Measurements from ENCODE around the gene ATOH7.
"Not testable (repeated sequence)": the region's sequence is repeated elsewhere in the genome, so short reads cannot be mapped to it uniquely, and the experiment has no call there.

Gene ATOH7

GRCh38 chr10:68237173-68237572 is 5.3 kb upstream of the ATOH7 start:
- no peak for DNase-seq (ENCODE audit: low read depth in 2 of 2)

DNA sequence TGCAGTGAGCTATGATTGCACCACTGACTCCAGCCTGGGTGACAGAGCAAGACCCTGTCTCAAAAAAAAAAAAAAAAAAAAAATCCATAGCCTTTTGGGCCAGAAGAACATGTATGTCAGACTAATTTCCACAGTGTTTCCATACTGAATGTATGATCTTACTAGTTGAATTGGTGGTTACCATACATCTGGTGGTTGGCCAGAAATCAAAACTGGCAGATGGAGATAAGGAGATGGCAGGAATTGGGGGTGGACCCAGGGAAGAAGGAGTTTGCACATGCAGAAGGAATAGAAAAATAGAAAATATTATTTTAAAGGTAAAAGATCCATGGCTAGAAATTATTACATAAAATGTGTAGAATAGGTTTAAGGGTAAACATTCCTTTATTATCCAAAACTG is 3.7 kb upstream of the ATOH7 start:
- no peak for DNase-seq (ENCODE audit: low read depth in 2 of 2)

GRCh38 chr10:68235111-68235510 is 3.2 kb upstream of the ATOH7 start:
- no peak for DNase-seq (ENCODE audit: low read depth in 2 of 2)

DNA sequence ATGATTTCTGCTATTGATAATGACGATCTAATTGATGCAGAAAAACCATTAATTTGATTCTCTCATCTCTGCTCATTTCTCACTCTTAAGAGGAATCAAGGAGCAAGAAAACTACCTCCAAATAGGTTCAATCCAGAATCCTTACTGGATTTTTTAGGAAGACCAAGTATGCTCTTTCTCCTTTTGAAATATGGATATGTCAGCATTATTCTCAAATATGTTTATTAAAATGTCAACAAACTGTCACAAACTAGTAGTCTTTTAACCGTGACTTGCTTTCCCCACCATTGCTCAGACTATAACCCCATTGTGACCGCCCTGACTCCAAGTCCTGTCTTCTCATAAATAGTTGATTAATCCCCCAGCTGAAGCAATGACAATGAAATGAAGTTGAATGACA is 1.1 kb upstream of the ATOH7 start:
- no peak for DNase-seq (ENCODE audit: low read depth in 2 of 2)

DNA sequence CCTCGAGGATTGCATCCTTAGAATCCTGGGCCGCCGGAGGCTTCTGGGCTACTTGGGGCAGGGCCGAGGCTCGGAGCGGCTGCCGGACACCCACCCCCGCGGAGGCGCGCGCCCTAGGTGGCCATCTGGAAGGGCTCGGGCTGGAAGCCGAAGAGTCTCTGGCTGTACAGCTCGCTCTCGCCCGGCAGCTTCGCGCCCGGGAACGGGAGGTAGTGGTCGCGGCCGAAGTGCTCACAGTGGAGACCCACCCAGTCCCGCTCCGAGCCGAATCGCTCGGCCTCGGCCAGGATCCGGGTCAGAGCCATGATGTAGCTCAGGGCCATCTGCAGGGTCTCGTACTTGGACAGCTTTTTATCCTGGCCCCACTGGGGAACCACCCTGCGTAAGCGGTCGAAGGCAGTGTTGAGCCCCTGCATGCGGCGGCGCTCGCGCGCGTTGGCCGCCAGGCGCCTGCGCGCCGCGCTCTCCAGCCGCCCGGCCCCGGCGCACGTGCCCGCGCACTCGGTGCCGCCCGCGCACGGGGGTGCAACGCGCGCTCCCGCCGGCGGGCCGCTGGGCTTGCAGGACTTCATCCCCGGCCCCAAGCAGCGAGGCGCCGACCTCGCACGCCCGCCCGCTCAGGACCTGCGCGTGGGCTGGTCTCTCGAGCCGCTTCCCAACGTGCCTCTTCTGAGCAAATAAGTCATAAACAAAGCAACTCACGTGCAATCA is 652 bp downstream of the ATOH7 start:
- DNase-seq (ENCODE audit: low read depth in 2 of 2), result no peak

DNA sequence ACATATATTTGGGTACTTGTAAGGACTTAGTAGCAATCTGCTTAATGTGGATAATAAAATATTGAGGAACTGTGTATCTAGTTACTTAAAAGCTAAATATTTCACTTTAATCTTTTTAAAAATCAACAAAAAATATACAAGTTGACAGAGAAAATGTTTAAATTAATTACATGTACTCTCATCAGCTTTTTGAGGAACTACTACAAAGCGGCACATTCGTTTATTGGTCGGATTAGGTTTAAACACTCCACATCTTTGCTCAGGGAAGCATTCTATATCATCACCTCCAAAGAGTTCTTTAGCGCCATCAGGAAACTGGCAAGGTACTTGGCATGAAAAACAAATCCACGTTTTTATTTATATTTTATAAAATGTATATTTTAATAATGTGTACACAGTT is 1.6 kb downstream of the ATOH7 start:
- DNase-seq (ENCODE audit: low read depth in 2 of 2), result no peak

DNA sequence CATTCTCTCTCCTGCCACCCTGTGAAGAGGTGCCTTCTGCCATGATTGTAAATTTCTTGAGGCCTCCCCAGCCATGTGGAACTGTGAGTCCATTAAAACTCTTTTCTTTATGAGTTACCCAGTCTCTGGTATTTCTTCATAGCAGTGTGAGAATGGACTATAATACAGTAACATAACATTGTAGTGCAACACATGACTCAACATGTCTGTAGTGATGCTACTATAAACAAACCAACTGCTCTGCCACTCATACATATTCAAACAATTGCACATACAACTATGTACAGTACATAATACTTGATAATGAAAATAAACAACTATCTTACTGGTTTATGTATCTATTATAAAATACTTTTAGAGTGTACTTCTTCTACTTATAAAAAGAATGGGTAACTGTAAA is 7.1 kb downstream of the ATOH7 start:
- DNase-seq (ENCODE audit: low read depth in 2 of 2), result no peak

GRCh38 chr10:68223535-68224165 is 8.3 kb downstream of the ATOH7 start:
- no peak for DNase-seq (ENCODE audit: low read depth in 2 of 2)

- DNase-seq (ENCODE audit: low read depth in 2 of 2), result no peak
Measured at GRCh38 chr10:68222391-68222790, 9.5 kb downstream of the ATOH7 start.

DNA sequence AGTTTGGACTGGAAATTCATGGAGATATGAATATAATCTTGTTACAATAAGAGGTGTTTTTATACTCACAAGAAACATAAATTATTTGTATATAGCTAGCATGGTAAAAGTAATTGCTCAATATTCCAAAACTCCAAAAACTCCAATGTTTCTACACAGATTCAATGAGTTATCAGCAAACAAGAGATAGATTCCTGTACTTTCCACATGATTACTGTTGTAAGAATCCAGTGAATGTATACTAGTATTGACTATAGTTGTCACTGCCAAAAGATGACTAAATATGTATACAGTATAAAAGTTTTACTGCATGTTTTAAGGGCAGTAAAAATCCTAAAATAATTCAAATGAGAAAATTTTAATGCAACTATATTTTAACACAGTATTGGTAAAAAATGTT is 10.7 kb downstream of the ATOH7 start:
- no peak for DNase-seq (ENCODE audit: low read depth in 2 of 2)

DNA sequence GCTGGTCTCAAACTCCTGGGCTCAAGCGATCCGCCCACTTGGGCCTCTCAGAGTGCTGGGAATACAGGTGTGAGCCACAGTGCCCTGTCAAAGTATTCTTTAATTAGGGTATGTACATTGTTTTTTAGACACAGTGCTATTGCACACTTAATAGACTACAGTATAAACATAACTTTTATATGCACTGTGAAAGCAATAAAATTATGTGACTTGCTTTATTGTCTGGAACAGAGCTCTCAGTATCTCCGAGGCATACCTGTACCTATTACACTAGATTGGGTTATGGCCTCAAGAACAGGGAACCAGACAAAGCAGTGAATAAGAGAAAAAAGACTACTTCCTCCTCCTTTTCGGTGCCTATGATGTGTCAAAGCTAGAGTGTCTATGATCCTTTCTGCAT is 13.1 kb downstream of the ATOH7 start:
- DNase-seq (ENCODE audit: low read depth in 2 of 2), result no peak

- no peak for DNase-seq (ENCODE audit: low read depth in 2 of 2)
Measured at GRCh38 chr10:68212721-68213352, 19.1 kb downstream of the ATOH7 start.

DNA sequence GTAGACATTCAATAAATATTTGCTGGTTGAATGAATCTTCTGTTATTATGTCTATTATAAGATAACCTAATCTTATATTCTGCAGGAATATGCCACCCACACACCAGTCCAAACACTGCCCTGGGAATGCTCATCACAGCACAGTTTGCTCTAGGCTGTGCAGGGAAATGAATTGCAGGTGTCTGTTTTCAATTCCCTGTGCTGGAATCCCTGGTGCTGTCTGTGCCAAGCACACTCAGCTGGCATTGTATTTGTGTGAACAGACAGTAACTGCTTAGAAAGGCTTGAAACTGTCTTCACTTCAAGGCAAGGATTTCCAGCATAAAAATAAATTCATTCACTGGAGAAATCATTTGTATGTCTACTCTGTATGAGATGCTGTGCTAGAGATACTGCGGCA is 20.2 kb downstream of the ATOH7 start:
- no peak for DNase-seq (ENCODE audit: low read depth in 2 of 2)

GRCh38 chr10:68208424-68209042 is 23.4 kb downstream of the ATOH7 start:
- no peak for DNase-seq (ENCODE audit: low read depth in 2 of 2)

- DNase-seq (ENCODE audit: low read depth in 2 of 2), result no peak
Measured at GRCh38 chr10:68202960-68203353, 29.0 kb downstream of the ATOH7 start.

DNA sequence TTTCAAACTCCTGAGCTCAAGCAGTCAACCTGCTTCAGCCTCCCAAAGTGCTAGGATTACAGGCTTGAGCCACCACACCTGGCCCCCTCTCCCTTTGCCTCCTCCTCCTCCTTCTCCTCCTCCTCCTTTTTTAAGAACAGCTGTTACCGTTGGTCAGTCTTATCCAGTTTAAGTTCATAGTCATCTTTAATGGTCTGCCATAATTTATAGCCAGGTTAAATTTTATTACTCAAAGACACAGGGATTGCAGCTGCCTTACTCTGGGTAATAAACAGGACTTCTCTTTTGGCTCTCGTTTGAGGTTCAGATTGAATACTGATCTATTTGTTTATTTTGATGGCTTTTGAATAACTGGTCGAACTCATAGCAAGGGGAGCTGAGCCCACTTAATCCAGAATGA is 35.2 kb downstream of the ATOH7 start:
- no peak for DNase-seq (ENCODE audit: low read depth in 2 of 2)

- not testable (repeated sequence) for DNase-seq (ENCODE audit: low read depth in 2 of 2)
Measured at GRCh38 chr10:68195776-68196175, 36.1 kb downstream of the ATOH7 start.

DNA sequence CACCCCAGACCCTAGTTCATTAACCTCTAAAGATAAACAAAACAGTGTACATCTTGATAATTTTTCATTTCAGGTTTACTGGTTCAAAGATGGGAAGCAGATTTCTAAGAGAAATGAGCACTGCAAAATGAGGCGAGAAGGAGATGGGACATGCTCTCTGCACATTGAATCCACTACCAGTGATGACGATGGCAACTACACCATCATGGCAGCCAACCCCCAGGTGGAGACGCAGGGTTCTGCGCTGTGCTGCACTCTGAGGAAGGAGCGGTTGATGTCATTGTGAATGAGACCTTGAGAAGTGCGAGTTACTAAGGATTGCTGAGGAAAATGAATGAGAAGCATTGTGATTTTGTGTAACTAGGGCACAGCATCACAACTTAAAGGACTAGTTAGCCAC is 37.6 kb downstream of the ATOH7 start:
- no peak for DNase-seq (ENCODE audit: low read depth in 2 of 2)

DNA sequence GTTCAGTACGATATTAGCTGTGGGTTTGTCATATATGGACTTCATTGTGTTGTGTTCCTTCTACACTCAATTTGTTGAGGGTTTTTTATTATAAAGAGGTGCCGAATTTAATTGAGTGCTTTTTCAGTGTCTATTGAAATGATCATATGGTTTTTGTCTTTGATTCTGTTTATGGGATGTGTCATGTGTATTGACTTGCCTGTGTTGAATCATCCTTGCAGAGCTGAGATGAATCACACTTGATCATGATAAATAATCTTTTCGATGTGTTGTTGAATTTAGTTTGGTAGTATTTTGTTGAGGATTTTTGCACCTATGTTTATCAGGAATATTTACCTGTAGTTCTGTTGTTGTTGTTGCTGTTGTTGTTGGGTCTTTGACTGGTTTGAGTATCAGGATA is 39.8 kb downstream of the ATOH7 start:
- no peak for DNase-seq (ENCODE audit: low read depth in 2 of 2)

- DNase-seq (ENCODE audit: low read depth in 2 of 2), result no peak
Measured at GRCh38 chr10:68188835-68189234, 43.1 kb downstream of the ATOH7 start.

GRCh38 chr10:68185085-68185484 is 46.8 kb downstream of the ATOH7 start:
- DNase-seq (ENCODE audit: low read depth in 2 of 2), result no peak

DNA sequence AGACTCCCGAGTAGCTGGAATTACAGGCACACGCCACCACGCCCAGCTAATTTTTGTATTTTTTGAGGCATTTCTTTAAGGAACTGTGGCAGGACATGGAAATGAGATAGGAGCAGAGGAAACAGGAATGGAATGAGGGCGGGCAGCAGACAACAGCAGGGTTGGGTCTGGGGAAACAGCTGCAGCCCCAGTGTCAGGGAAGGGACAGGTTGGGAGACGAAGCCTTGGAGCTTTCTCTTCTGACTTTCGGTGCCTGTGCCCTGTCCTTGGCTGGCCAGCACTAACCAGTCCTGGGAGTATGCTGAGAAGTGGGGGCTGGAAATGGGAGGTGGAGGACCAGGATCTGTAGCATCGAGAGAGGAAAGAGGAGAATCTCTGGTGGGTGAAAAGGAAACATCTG is 47.4 kb downstream of the ATOH7 start:
- no peak for DNase-seq (ENCODE audit: low read depth in 2 of 2)
